HEK293 (cell line): ENCODE measurements around the gene FSTL5.

Experiments used
- OSR2 ChIP-seq: fragments of 450-650 bp; formaldehyde crosslinking; IDR thresholded peaks from 2 replicates; pipeline ENCODE4 v1.5.1; 2016; ENCODE audit warnings: missing biosample characterization, missing genetic modification characterization
- SP2 ChIP-seq: fragments of 450-650 bp; formaldehyde crosslinking; IDR thresholded peaks from 2 replicates; pipeline ENCODE4 v1.5.1; 2016; ENCODE audit warnings: missing biosample characterization, missing genetic modification characterization
- TRIM28 ChIP-seq: IDR thresholded peaks from 2 replicates; pipeline ENCODE4 v1.6.1; 2011; ENCODE audit warnings: low read length, control low read depth, borderline replicate concordance
- WT1 ChIP-seq: fragments of 450-650 bp; formaldehyde crosslinking; IDR thresholded peaks from 2 replicates; pipeline ENCODE4 v1.5.1; 2016; ENCODE audit warnings: missing biosample characterization, missing genetic modification characterization
- ZNF121 ChIP-seq: fragments of 450-650 bp; formaldehyde crosslinking; IDR thresholded peaks from 2 replicates; pipeline ENCODE4 v1.5.1; 2016; ENCODE audit warnings: missing biosample characterization, missing genetic modification characterization
- ZNF624 ChIP-seq: fragments of 450-650 bp; formaldehyde crosslinking; IDR thresholded peaks from 2 replicates; pipeline ENCODE4 v1.5.1; 2017; ENCODE audit warnings: missing biosample characterization, missing genetic modification characterization
- ZNF768 ChIP-seq: fragments of 450-650 bp; formaldehyde crosslinking; IDR thresholded peaks from 2 replicates; pipeline ENCODE4 v1.5.1; 2018; ENCODE audit warnings: missing biosample characterization, mild to moderate bottlenecking, missing genetic modification characterization
- TF ChIP-seq, protein P1 (sequence below): fragments of 450-650 bp; formaldehyde crosslinking; IDR thresholded peaks from 2 replicates; pipeline ENCODE4 v1.5.1; 2016; ENCODE audit warnings: missing biosample characterization, missing genetic modification characterization
- TF ChIP-seq, protein P2 (sequence below): fragments of 450-650 bp; formaldehyde crosslinking; optimal IDR thresholded peaks from 2 replicates; pipeline ENCODE3; 2016; ENCODE audit warnings: missing biosample characterization, mild to moderate bottlenecking, missing genetic modification characterization
- TF ChIP-seq, protein P3 (sequence below): fragments of 450-650 bp; formaldehyde crosslinking; IDR thresholded peaks from 2 replicates; pipeline ENCODE4 v1.5.1; 2016; ENCODE audit warnings: missing biosample characterization, missing genetic modification characterization, borderline replicate concordance
- TF ChIP-seq, protein P4 (sequence below): fragments of 450-650 bp; formaldehyde crosslinking; IDR thresholded peaks from 2 replicates; pipeline ENCODE4 v1.5.1; 2016; ENCODE audit warnings: missing biosample characterization, missing genetic modification characterization
- TF ChIP-seq, protein P5 (sequence below): fragments of 450-650 bp; IDR thresholded peaks from 2 replicates; pipeline ENCODE4 v1.5.1; 2018; ENCODE audit warnings: missing biosample characterization, missing genetic modification characterization
- TF ChIP-seq, protein P6 (sequence below): fragments of 450-650 bp; formaldehyde crosslinking; conservative IDR thresholded peaks from 2 replicates; pipeline ENCODE4 v1.5.1; 2016; ENCODE audit warnings: low read depth, missing biosample characterization, missing genetic modification characterization

DNA sequence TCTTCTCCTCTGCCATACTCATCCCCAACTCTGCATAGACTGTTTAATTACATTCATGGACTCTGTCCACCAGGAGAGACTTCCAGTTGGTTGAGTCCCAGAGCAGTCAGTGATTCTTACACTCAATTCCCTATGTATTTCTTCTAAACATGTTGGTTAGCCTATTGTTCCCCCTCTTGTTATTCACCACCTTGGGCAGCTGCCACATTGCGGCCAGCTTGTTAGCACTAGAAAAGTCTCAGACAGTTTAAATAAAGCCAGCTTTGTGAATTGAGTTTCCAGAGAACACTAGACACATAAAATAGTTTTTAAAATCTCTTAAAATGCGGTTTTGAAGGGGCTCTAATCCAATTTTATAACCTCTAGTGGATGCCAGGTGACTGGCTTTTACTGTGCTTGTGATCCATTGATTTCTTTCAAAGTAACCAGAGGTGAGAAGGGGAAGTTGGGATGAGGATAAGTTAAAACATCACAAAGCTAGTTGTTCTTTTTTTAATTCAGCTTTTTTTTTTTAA is 827.7 kb downstream of the FSTL5 start:
- no peak for TF ChIP-seq ZNF768 (tag by site-specific recombination)
- TF ChIP-seq, protein P1, sequence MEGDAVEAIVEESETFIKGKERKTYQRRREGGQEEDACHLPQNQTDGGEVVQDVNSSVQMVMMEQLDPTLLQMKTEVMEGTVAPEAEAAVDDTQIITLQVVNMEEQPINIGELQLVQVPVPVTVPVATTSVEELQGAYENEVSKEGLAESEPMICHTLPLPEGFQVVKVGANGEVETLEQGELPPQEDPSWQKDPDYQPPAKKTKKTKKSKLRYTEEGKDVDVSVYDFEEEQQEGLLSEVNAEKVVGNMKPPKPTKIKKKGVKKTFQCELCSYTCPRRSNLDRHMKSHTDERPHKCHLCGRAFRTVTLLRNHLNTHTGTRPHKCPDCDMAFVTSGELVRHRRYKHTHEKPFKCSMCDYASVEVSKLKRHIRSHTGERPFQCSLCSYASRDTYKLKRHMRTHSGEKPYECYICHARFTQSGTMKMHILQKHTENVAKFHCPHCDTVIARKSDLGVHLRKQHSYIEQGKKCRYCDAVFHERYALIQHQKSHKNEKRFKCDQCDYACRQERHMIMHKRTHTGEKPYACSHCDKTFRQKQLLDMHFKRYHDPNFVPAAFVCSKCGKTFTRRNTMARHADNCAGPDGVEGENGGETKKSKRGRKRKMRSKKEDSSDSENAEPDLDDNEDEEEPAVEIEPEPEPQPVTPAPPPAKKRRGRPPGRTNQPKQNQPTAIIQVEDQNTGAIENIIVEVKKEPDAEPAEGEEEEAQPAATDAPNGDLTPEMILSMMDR: no peak
- TF ChIP-seq, protein P2, sequence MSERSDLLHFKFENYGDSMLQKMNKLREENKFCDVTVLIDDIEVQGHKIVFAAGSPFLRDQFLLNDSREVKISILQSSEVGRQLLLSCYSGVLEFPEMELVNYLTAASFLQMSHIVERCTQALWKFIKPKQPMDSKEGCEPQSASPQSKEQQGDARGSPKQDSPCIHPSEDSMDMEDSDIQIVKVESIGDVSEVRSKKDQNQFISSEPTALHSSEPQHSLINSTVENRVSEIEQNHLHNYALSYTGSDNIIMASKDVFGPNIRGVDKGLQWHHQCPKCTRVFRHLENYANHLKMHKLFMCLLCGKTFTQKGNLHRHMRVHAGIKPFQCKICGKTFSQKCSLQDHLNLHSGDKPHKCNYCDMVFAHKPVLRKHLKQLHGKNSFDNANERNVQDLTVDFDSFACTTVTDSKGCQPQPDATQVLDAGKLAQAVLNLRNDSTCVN: no peak
- TF ChIP-seq OSR2 (tag by site-specific recombination): no peak
- TF ChIP-seq, protein P3, sequence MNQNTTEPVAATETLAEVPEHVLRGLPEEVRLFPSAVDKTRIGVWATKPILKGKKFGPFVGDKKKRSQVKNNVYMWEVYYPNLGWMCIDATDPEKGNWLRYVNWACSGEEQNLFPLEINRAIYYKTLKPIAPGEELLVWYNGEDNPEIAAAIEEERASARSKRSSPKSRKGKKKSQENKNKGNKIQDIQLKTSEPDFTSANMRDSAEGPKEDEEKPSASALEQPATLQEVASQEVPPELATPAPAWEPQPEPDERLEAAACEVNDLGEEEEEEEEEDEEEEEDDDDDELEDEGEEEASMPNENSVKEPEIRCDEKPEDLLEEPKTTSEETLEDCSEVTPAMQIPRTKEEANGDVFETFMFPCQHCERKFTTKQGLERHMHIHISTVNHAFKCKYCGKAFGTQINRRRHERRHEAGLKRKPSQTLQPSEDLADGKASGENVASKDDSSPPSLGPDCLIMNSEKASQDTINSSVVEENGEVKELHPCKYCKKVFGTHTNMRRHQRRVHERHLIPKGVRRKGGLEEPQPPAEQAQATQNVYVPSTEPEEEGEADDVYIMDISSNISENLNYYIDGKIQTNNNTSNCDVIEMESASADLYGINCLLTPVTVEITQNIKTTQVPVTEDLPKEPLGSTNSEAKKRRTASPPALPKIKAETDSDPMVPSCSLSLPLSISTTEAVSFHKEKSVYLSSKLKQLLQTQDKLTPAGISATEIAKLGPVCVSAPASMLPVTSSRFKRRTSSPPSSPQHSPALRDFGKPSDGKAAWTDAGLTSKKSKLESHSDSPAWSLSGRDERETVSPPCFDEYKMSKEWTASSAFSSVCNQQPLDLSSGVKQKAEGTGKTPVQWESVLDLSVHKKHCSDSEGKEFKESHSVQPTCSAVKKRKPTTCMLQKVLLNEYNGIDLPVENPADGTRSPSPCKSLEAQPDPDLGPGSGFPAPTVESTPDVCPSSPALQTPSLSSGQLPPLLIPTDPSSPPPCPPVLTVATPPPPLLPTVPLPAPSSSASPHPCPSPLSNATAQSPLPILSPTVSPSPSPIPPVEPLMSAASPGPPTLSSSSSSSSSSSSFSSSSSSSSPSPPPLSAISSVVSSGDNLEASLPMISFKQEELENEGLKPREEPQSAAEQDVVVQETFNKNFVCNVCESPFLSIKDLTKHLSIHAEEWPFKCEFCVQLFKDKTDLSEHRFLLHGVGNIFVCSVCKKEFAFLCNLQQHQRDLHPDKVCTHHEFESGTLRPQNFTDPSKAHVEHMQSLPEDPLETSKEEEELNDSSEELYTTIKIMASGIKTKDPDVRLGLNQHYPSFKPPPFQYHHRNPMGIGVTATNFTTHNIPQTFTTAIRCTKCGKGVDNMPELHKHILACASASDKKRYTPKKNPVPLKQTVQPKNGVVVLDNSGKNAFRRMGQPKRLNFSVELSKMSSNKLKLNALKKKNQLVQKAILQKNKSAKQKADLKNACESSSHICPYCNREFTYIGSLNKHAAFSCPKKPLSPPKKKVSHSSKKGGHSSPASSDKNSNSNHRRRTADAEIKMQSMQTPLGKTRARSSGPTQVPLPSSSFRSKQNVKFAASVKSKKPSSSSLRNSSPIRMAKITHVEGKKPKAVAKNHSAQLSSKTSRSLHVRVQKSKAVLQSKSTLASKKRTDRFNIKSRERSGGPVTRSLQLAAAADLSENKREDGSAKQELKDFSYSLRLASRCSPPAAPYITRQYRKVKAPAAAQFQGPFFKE: no peak
- TF ChIP-seq SP2 (tag by site-specific recombination): no peak
- TF ChIP-seq, protein P4, sequence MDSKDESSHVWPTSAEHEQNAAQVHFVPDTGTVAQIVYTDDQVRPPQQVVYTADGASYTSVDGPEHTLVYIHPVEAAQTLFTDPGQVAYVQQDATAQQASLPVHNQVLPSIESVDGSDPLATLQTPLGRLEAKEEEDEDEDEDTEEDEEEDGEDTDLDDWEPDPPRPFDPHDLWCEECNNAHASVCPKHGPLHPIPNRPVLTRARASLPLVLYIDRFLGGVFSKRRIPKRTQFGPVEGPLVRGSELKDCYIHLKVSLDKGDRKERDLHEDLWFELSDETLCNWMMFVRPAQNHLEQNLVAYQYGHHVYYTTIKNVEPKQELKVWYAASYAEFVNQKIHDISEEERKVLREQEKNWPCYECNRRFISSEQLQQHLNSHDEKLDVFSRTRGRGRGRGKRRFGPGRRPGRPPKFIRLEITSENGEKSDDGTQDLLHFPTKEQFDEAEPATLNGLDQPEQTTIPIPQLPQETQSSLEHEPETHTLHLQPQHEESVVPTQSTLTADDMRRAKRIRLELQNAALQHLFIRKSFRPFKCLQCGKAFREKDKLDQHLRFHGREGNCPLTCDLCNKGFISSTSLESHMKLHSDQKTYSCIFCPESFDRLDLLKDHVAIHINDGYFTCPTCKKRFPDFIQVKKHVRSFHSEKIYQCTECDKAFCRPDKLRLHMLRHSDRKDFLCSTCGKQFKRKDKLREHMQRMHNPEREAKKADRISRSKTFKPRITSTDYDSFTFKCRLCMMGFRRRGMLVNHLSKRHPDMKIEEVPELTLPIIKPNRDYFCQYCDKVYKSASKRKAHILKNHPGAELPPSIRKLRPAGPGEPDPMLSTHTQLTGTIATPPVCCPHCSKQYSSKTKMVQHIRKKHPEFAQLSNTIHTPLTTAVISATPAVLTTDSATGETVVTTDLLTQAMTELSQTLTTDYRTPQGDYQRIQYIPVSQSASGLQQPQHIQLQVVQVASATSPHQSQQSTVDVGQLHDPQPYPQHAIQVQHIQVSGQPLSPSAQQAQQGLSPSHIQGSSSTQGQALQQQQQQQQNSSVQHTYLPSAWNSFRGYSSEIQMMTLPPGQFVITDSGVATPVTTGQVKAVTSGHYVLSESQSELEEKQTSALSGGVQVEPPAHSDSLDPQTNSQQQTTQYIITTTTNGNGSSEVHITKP (tag by site-specific recombination): no peak
- TF ChIP-seq ZNF624 (tag by site-specific recombination): no peak
- no peak for TF ChIP-seq WT1
- TF ChIP-seq ZNF121: no peak
- TF ChIP-seq, protein P5, sequence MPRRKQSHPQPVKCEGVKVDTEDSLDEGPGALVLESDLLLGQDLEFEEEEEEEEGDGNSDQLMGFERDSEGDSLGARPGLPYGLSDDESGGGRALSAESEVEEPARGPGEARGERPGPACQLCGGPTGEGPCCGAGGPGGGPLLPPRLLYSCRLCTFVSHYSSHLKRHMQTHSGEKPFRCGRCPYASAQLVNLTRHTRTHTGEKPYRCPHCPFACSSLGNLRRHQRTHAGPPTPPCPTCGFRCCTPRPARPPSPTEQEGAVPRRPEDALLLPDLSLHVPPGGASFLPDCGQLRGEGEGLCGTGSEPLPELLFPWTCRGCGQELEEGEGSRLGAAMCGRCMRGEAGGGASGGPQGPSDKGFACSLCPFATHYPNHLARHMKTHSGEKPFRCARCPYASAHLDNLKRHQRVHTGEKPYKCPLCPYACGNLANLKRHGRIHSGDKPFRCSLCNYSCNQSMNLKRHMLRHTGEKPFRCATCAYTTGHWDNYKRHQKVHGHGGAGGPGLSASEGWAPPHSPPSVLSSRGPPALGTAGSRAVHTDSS (tag by site-specific recombination): no peak
- no peak for TF ChIP-seq TRIM28
- TF ChIP-seq, protein P6, sequence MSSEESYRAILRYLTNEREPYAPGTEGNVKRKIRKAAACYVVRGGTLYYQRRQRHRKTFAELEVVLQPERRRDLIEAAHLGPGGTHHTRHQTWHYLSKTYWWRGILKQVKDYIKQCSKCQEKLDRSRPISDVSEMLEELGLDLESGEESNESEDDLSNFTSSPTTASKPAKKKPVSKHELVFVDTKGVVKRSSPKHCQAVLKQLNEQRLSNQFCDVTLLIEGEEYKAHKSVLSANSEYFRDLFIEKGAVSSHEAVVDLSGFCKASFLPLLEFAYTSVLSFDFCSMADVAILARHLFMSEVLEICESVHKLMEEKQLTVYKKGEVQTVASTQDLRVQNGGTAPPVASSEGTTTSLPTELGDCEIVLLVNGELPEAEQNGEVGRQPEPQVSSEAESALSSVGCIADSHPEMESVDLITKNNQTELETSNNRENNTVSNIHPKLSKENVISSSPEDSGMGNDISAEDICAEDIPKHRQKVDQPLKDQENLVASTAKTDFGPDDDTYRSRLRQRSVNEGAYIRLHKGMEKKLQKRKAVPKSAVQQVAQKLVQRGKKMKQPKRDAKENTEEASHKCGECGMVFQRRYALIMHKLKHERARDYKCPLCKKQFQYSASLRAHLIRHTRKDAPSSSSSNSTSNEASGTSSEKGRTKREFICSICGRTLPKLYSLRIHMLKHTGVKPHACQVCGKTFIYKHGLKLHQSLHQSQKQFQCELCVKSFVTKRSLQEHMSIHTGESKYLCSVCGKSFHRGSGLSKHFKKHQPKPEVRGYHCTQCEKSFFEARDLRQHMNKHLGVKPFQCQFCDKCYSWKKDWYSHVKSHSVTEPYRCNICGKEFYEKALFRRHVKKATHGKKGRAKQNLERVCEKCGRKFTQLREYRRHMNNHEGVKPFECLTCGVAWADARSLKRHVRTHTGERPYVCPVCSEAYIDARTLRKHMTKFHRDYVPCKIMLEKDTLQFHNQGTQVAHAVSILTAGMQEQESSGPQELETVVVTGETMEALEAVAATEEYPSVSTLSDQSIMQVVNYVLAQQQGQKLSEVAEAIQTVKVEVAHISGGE: no peak
